ENCODE measurements around the gene KCNH4. TPM values are rescaled to one million over a fixed set of nuclear protein-coding genes. Genes with fewer than 3 reads are reported as not detected.

The KCNH4 gene
- total RNA-seq (2021) (0.28 TPM in 1 of 2 replicates, not detected in the other), Bru-seq, nascent RNA (percentile 11 among the genes with signal in this experiment), BruChase-seq, experiment 1, labeled RNA remaining after a 2-hour chase (percentile 11 among the genes with signal in this experiment), BruChase-seq, experiment 2, labeled RNA remaining after a 6-hour chase (percentile 24 among the genes with signal in this experiment)
- long read RNA-seq, partial matches to known transcripts, result 0 of 1 reads
- long read RNA-seq, other reads (novel, unspliced or antisense), result 1 of 1 reads

DNA sequence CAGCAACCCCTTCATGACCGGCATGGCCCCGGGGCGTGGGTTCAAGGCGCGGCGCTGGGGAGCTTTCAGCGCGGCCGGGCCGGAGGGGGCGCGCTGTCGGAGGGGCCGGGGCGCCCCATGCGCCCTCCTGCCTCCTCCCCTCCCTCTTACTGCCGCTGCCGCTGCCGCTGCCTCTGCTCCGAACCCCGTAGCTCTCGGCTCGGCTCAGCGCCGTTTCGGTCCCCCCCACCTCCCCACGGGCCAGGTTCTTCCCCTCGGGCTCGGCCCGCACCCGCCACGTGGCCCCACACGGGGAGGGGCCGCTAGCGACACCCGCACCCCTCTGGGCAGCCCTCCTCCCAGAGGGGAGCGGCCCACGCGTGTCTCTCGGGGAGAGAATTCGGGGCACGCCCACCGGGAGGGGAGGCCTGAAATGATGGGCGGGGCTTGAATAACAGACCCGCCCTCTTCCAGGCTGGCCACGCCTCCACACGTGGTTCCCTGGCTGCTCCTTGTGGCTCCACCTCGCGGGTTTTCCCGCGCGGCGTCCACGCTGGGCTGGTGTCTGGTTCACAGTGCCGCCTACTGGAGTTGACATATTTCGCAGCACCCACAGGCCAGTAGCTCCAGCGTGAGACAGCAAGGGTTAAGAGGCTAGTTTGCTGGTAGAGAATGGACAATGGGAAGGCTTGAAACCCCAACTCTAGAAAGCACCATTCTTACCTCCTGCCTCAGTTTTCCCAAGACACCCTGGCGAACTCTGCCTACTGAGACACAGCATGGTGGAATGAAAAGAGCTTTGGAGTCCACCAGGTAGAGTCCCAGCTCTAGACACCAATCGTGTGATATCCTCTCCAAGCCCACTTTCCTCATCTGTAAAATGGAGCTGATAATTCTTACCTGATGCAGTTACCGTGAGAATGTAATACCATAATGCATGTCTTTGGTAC lies at the start of gene KCNH4:
KCNH4 (minus strand) TSS at position 221 of the 929 bp plus-strand sequence; CDS start at position 24, 197 bp downstream.
- intact Hi-C loops (cut with micrococcal nuclease; ENCODE audit: unreplicated experiment), result no loop called here
- peak; percentile 73 for DNase-seq (ENCODE audit: low spot score)
- CTCF ChIA-PET, result interaction anchor here (1.0 kb wide), 1 partner anchor 9 kb away, joined by 3 read pairs; no protein-coding TSS in a partner anchor
- H3K4me1 ChIP-seq (ENCODE audit: insufficient read depth, low read length, poor library complexity, severe bottlenecking), result peaks cover 4% of the 10 kb centered on the region
- H3K27ac ChIP-seq (ENCODE audit: low read depth, low read length, poor library complexity, severe bottlenecking), result no peak within 1 kb of the TSS
- TF ChIP-seq EZH2 (IDR thresholded peaks at IDR 0.05; ENCODE audit: borderline replicate concordance, low read depth, low read length, poor library complexity, severe bottlenecking), result no peak
- TF ChIP-seq, protein P1, sequence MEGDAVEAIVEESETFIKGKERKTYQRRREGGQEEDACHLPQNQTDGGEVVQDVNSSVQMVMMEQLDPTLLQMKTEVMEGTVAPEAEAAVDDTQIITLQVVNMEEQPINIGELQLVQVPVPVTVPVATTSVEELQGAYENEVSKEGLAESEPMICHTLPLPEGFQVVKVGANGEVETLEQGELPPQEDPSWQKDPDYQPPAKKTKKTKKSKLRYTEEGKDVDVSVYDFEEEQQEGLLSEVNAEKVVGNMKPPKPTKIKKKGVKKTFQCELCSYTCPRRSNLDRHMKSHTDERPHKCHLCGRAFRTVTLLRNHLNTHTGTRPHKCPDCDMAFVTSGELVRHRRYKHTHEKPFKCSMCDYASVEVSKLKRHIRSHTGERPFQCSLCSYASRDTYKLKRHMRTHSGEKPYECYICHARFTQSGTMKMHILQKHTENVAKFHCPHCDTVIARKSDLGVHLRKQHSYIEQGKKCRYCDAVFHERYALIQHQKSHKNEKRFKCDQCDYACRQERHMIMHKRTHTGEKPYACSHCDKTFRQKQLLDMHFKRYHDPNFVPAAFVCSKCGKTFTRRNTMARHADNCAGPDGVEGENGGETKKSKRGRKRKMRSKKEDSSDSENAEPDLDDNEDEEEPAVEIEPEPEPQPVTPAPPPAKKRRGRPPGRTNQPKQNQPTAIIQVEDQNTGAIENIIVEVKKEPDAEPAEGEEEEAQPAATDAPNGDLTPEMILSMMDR (conservative IDR thresholded peaks at IDR 0.05; ENCODE audit: low read depth, low read length), result peak; percentile 58
- no peaks in the 10 kb centered on the region for H3K36me3 ChIP-seq (ENCODE audit: insufficient read depth, low read length, poor library complexity, severe bottlenecking)
- POLR2A ChIA-PET (ENCODE audit: low non-redundant PET), result no interaction called here
- H3K4me3 ChIP-seq (ENCODE audit: low read depth, low read length, poor library complexity, severe bottlenecking), result peak within 1 kb of the TSS; percentile 30
- no peaks in the 10 kb centered on the region for H3K9me3 ChIP-seq (ENCODE audit: low read depth, low read length, poor library complexity, severe bottlenecking)
- BruUV-seq (replicated peaks), result no TSS peak
- H3K27me3 ChIP-seq (replicated peaks; ENCODE audit: insufficient read depth, low read depth, low read length, poor library complexity), result no peaks in the 10 kb centered on the region

DNA sequence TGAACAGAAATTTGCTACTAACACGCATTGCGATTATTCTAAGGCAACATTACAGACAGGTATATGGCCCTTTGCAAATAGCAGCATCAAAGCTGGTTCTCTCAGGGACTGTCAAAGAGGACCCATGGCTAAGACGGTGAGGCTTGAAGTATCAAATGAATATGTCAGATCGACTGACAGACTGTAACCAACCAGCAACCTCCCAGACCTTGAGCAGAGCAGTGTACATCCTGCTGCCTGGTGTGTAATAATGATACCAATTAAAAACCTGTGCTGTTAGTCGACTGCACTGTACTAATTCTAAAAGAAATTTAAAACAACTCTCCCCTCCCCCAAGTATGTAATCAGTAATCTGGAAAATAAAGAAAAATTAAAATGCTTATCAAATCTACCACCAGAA lies 49.3 kb upstream of the KCNH4 start:
- Histone ChIP-seq H3K4me1 (ENCODE audit: insufficient read depth, low read length, poor library complexity, severe bottlenecking) (no peaks in the 10 kb centered on the region), H3K27me3 (replicated peaks; ENCODE audit: insufficient read depth, low read depth, low read length, poor library complexity) (no peaks in the 10 kb centered on the region), H3K4me3 (ENCODE audit: low read depth, low read length, poor library complexity, severe bottlenecking) (no peak overlapping the region), H3K27ac (ENCODE audit: low read depth, low read length, poor library complexity, severe bottlenecking) (no peak overlapping the region), H3K9me3 (ENCODE audit: low read depth, low read length, poor library complexity, severe bottlenecking) (no peaks in the 10 kb centered on the region), H3K36me3 (ENCODE audit: insufficient read depth, low read length, poor library complexity, severe bottlenecking) (no peaks in the 10 kb centered on the region)
- no peak for DNase-seq (ENCODE audit: low spot score)
- intact Hi-C loops (cut with micrococcal nuclease; ENCODE audit: unreplicated experiment), result no loop called here
- CTCF ChIA-PET, result no interaction called here
- TF ChIP-seq, protein P1 (conservative IDR thresholded peaks at IDR 0.05; ENCODE audit: low read depth, low read length), result no peak
- TF ChIP-seq EZH2 (IDR thresholded peaks at IDR 0.05; ENCODE audit: borderline replicate concordance, low read depth, low read length, poor library complexity, severe bottlenecking), result no peak
- POLR2A ChIA-PET (ENCODE audit: low non-redundant PET), result no interaction called here
- no TSS peak for BruUV-seq (replicated peaks)

DNA sequence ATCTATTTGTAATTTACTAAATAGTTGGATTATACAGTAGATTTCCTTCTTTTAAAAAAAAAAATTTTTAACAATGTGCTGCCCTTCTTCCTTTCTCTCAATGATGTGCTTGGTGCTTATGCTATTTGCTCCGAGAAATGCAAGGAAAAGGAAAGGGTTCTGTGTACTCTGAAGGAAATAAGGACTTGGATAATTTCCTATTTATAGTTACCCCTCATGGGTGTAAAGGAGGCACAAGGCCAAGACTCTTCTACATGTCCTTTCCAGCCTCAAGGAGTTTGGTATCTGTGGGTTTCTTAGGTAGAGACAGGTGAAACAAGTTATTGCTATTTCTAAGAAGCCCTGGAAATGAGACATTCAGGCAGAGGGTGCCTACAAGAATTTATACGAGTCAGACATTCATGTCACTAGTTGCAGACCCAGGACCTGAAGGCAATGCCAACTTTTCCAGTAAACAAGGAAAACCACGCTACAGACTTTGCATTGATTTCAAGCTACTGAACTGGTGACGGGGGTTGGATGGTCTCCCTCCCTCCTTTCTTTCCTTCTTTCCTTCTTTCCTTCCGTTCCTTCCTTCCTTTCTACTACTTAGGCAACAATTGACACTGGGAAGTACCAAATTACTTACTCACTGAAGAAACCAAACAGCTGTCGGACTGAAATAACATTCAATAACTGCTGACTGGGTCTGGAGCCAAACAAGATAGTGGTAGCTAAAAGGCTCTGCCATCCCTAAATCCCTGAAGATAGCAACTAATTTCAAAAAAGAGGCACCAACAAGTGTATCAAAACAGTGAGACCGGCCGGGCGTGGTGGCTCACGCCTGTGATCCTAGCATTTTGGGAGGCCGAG lies 47.1 kb upstream of the KCNH4 start:
- POLR2A ChIA-PET (ENCODE audit: low non-redundant PET), result no interaction called here
- TF ChIP-seq EZH2 (IDR thresholded peaks at IDR 0.05; ENCODE audit: borderline replicate concordance, low read depth, low read length, poor library complexity, severe bottlenecking), result no peak
- TF ChIP-seq, protein P1 (conservative IDR thresholded peaks at IDR 0.05; ENCODE audit: low read depth, low read length), result no peak

More for the DNA sequence above, 47.1 kb upstream of the KCNH4 start:
- Histone ChIP-seq H3K36me3 (ENCODE audit: insufficient read depth, low read length, poor library complexity, severe bottlenecking) (no peaks in the 10 kb centered on the region), H3K27ac (ENCODE audit: low read depth, low read length, poor library complexity, severe bottlenecking) (no peak overlapping the region), H3K9me3 (ENCODE audit: low read depth, low read length, poor library complexity, severe bottlenecking) (no peaks in the 10 kb centered on the region), H3K27me3 (replicated peaks; ENCODE audit: insufficient read depth, low read depth, low read length, poor library complexity) (no peaks in the 10 kb centered on the region), H3K4me3 (ENCODE audit: low read depth, low read length, poor library complexity, severe bottlenecking) (no peak overlapping the region), H3K4me1 (ENCODE audit: insufficient read depth, low read length, poor library complexity, severe bottlenecking) (no peaks in the 10 kb centered on the region)
- no peak for DNase-seq (ENCODE audit: low spot score)
- intact Hi-C loops (cut with micrococcal nuclease; ENCODE audit: unreplicated experiment), result no loop called here
- CTCF ChIA-PET, result interaction anchor here (0.6 kb wide), 1 partner anchor 42 kb away, joined by 4 read pairs; no protein-coding TSS in a partner anchor
- no TSS peak for BruUV-seq (replicated peaks)
